Spinal cord (tissue), 10 donors: ENCODE results near the gene TIMP1. TPM values are rescaled to one million over a fixed set of nuclear protein-coding genes. Genes with fewer than 3 reads are reported as not detected.

Experiments used
- DNase-seq, 6 donors: peaks; one replicate each; pipeline versions ENCODE4 v3.0.0 to v3.0.0-alpha.2; 2013 to 2015; ENCODE audit warnings: low spot score in 6 of 6, low read depth in 4 of 6
- H3K27ac ChIP-seq: one replicate; pipeline ENCODE4 v1.5.1; 2013; ENCODE audit warnings: low read depth, low read length, control low read depth
- H3K27me3 ChIP-seq: one replicate; pipeline ENCODE4 v1.6.1; 2013; ENCODE audit warnings: low read length; ENCODE audit not compliant: control insufficient read depth, insufficient read depth
- H3K36me3 ChIP-seq: one replicate; pipeline ENCODE4 v1.6.1; 2013; ENCODE audit warnings: low read length; ENCODE audit not compliant: control insufficient read depth, insufficient read depth
- H3K4me1 ChIP-seq: one replicate; pipeline ENCODE4 v1.6.1; 2013; ENCODE audit warnings: low read length; ENCODE audit not compliant: control insufficient read depth, insufficient read depth
- H3K4me3 ChIP-seq: one replicate; pipeline ENCODE4 v1.5.1; 2013; ENCODE audit warnings: low read depth, low read length, control low read depth
- H3K9me3 ChIP-seq: one replicate; pipeline ENCODE4 v1.6.1; 2013; ENCODE audit warnings: low read length; ENCODE audit not compliant: control insufficient read depth, insufficient read depth
- WGBS: methylation state at CpG from one replicate; pipeline ENCODE4 v1.1.5; 2013; ENCODE audit warnings: missing lambda C conversion rate; ENCODE audit not compliant: insufficient coverage; 5-methylcytosine and 5-hydroxymethylcytosine counted together
- long read RNA-seq, 4 donors: transcript quantifications; one replicate each; lab custom pipeline, GENCODE V29; 2026
- polyA plus RNA-seq, 2 donors: library from polyadenylated mRNA; unstranded; fragments of 120-200 nt; gene quantifications; one replicate each; pipeline ENCODE4 v1.2.1, GENCODE V29; 2013; ENCODE audit not compliant: insufficient read length in 2 of 2
- total RNA-seq, 2 donors: library from RNA; depleted of rRNA in 1 of 2; stranded (reverse); fragments of 120-200 nt in 1 of 2; fragments of >200 nt in 1 of 2; gene quantifications; one replicate each; pipeline versions ENCODE4 v1.2.3 to v1.2.4, GENCODE V29; 2013 to 2014
- donor health status: healthy.

The TIMP1 gene
- total RNA-seq (100 to 1,000 TPM in 1 of 2 donors, 10 to 100 TPM in 1; 38.1 to 198 TPM), polyA plus RNA-seq (100 to 1,000 TPM in 1 of 2 donors, 10 to 100 TPM in 1; 59.4 to 112 TPM)
- long read RNA-seq, donor 1, transcript TIMP1-201 (6 exons, 892 nt), result major isoform, 47 of 67 reads
- long read RNA-seq, donor 1, partial matches to known transcripts, result 17 of 67 reads
- long read RNA-seq, donor 1, other reads (novel, unspliced or antisense), result 0 of 67 reads
- long read RNA-seq, donor 2, transcript TIMP1-201 (6 exons, 892 nt), result major isoform, 11 of 11 reads
- long read RNA-seq, donor 2, partial matches to known transcripts, result 0 of 11 reads
- long read RNA-seq, donor 2, other reads (novel, unspliced or antisense), result 0 of 11 reads
- long read RNA-seq, donor 3, transcript TIMP1-201 (6 exons, 892 nt), result major isoform, 31 of 41 reads
- long read RNA-seq, donor 3, partial matches to known transcripts, result 6 of 41 reads
- long read RNA-seq, donor 3, other reads (novel, unspliced or antisense), result 0 of 41 reads
- long read RNA-seq, donor 4, transcript TIMP1-204 (2 exons, 595 nt), result minor isoform, 6 of 78 reads
- long read RNA-seq, donor 4, transcript TIMP1-201 (6 exons, 892 nt), result major isoform, 58 of 78 reads
- long read RNA-seq, donor 4, partial matches to known transcripts, result 13 of 78 reads
- long read RNA-seq, donor 4, other reads (novel, unspliced or antisense), result 0 of 78 reads

GRCh38 chrX:47581731-47582647 lies at the start of gene TIMP1:
Gene TIMP1 (plus strand): TSS chrX:47582436. CDS start chrX:47583416, 980 bp downstream.
- H3K9me3 ChIP-seq, result no peaks in the 10 kb centered on the region

DNA sequence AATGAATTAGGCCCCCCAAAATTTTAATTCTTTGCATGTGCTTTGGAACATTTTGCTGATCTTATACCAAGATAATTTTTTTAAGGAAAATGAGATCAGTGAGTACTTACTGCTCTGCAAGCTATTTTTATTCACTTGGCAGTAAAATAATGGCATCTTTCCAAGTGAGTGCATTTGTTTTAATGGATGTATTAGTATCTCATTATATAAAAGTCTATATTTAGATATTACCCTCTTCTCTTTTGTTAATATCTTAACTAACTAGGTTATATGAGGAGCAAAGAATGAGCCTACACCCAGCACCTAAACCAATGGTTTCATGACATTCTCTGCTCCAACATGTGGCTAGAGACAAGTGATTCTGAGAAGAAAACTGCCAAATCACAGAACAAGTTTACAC lies 42.4 kb upstream of the TIMP1 start:
- H3K9me3 ChIP-seq, result no peaks in the 10 kb centered on the region
- no peaks in the 10 kb centered on the region for H3K27me3 ChIP-seq
- peak in 2 of 6 donors; percentile 22 to 27 for DNase-seq
- H3K36me3 ChIP-seq, result no peaks in the 10 kb centered on the region
- H3K4me1 ChIP-seq, result peaks cover 3% of the 10 kb centered on the region
- H3K4me3 ChIP-seq, result no peak overlapping the region
- H3K27ac ChIP-seq, result no peak overlapping the region

More at GRCh38 chrX:47581731-47582647, at the start of gene TIMP1:
- peaks cover 7% of the 10 kb centered on the region for H3K36me3 ChIP-seq
- H3K4me3 ChIP-seq, result peak within 1 kb of the TSS; percentile 41
- H3K27me3 ChIP-seq, result no peaks in the 10 kb centered on the region
- peaks cover 11% of the 10 kb centered on the region for H3K4me1 ChIP-seq
- H3K27ac ChIP-seq, result peak within 1 kb of the TSS; percentile 78
- WGBS, result 31% methylated on average over 26 of the region's 28 CpGs
- peak in 3 of 6 donors; percentile 22 to 81 (median 43) for DNase-seq

- Histone ChIP-seq H3K27me3 (no peaks in the 10 kb centered on the region), H3K36me3 (no peaks in the 10 kb centered on the region), H3K9me3 (no peaks in the 10 kb centered on the region), H3K4me3 (peak overlapping the region; percentile 18), H3K4me1 (peaks cover 3% of the 10 kb centered on the region), H3K27ac (peak overlapping the region; percentile 88)
- WGBS, result 49% methylated on average over 9 of the region's 15 CpGs
- DNase-seq, result peak; percentile 53 to 97 (median 76)
These were observed 41.3 kb upstream of the TIMP1 start for GRCh38 chrX:47540754-47541538.

- Histone ChIP-seq H3K9me3 (no peaks in the 10 kb centered on the region), H3K27ac (no peak overlapping the region), H3K4me1 (peaks cover 3% of the 10 kb centered on the region), H3K36me3 (no peaks in the 10 kb centered on the region), H3K4me3 (no peak overlapping the region), H3K27me3 (no peaks in the 10 kb centered on the region)
- no peak for DNase-seq
- WGBS, result 85% methylated on average over 3 of the region's 5 CpGs
These were observed 38.7 kb upstream of the TIMP1 start for GRCh38 chrX:47543496-47543895.

DNA sequence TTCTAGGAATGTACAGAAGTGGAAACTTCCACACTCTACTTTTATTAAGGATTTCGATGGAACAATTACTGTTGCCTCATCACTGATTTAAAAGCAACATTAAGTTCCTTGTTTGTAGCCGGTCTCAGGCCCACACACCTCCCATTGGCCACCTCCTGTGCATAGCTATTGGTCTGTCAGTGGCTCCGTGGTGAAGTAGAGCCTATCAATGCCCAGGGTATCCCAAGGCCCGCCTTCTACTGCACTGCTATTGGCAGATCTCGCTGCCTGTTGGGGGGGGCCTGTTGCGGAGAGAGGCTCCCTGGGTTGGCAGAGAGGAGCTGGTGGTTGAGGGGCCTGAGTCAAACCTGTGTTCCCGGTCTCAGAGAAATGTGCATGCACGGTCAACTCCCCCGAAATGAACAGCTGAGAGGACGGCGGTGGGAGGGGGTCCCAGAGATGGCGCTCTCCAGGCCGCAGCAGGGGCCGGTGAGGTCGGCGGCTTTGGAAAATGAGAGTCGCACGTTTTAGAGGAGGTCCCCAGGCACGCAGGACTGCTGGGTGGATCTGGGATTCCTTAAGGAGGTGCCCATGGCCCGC lies 26.1 kb upstream of the TIMP1 start:
- no peaks in the 10 kb centered on the region for H3K27me3 ChIP-seq
- peak; percentile 59 to 97 (median 72) for DNase-seq
- H3K36me3 ChIP-seq, result no peaks in the 10 kb centered on the region
- no peaks in the 10 kb centered on the region for H3K9me3 ChIP-seq
- WGBS, result 25% methylated on average over 17 of the region's 20 CpGs
- peak overlapping the region; percentile 77 for H3K27ac ChIP-seq
- H3K4me3 ChIP-seq, result peak overlapping the region; percentile 48
- peaks cover 4% of the 10 kb centered on the region for H3K4me1 ChIP-seq

- Histone ChIP-seq H3K9me3 (no peaks in the 10 kb centered on the region), H3K27me3 (no peaks in the 10 kb centered on the region), H3K36me3 (peaks cover 6% of the 10 kb centered on the region), H3K4me3 (no peak overlapping the region), H3K4me1 (peaks cover 14% of the 10 kb centered on the region), H3K27ac (no peak overlapping the region)
- no peak for DNase-seq
- 92% methylated on average over 2 of the region's 3 CpGs for WGBS
These were observed 23.8 kb upstream of the TIMP1 start for GRCh38 chrX:47558436-47558835.

GRCh38 chrX:47560179-47560933 lies 21.9 kb upstream of the TIMP1 start:
- peaks cover 14% of the 10 kb centered on the region for H3K36me3 ChIP-seq
- no peak for DNase-seq
- no peaks in the 10 kb centered on the region for H3K9me3 ChIP-seq
- WGBS, result 28% methylated on average over 11 of the region's 15 CpGs
- H3K27ac ChIP-seq, result peak overlapping the region; percentile 97
- H3K27me3 ChIP-seq, result no peaks in the 10 kb centered on the region
- H3K4me1 ChIP-seq, result peaks cover 14% of the 10 kb centered on the region
- peak overlapping the region; percentile 76 for H3K4me3 ChIP-seq

GRCh38 chrX:47560934-47561658 lies 21.1 kb upstream of the TIMP1 start, which contains the start of gene ARAF:
Gene ARAF (plus strand): TSS chrX:47561205. CDS start chrX:47562968, 1,763 bp downstream.
- H3K36me3 ChIP-seq, result peaks cover 14% of the 10 kb centered on the region
- no peaks in the 10 kb centered on the region for H3K9me3 ChIP-seq
- DNase-seq, result peak; percentile 90 to 100 (median 98)
- H3K4me3 ChIP-seq, result peak within 1 kb of the TSS; percentile 76
- whole genome bisulfite sequencing, result 29% methylated on average over 59 of the region's 59 CpGs
- H3K4me1 ChIP-seq, result peaks cover 14% of the 10 kb centered on the region
- H3K27me3 ChIP-seq, result no peaks in the 10 kb centered on the region
- peak within 1 kb of the TSS; percentile 97 for H3K27ac ChIP-seq
